ENCODE data around the gene DCAF7. TPM values are rescaled to one million over a fixed set of nuclear protein-coding genes. Genes with fewer than 3 reads are reported as not detected.

Gene DCAF7
- total and polyA plus RNA-seq, 2 donors = 19.8 to 26.0 TPM

- H3K36me3 ChIP-seq (ENCODE audit: control insufficient read depth in 2 of 2, insufficient read depth in 2 of 2, low read length in 1 of 2) = no peaks in the 10 kb centered on the region
- DNase-seq (ENCODE audit: low read depth in 6 of 9, low spot score in 9 of 9) = peak in 1 of 9 donors; percentile 14
- H3K27ac ChIP-seq (ENCODE audit: low read depth in 1 of 2, low read length in 1 of 2) = no peak within 1 kb of the TSS
- H3K4me3 ChIP-seq (ENCODE audit: low read length in 2 of 2) = peak within 1 kb of the TSS in 1 of 2 donors; percentile 13
- 10% methylated on average over 38 of the region's 38 CpGs for WGBS
- H3K27me3 ChIP-seq (ENCODE audit: control insufficient read depth in 2 of 2, insufficient read depth in 1 of 2, low read length in 1 of 2) = peaks cover 0 to 54% of the 10 kb centered on the region in 2 donors
- peaks cover 3 to 5% of the 10 kb centered on the region in 2 donors for H3K4me1 ChIP-seq (ENCODE audit: control insufficient read depth in 2 of 2, insufficient read depth in 2 of 2, low read length in 2 of 2)
- peaks cover 0 to 5% of the 10 kb centered on the region in 2 donors for H3K9me3 ChIP-seq (ENCODE audit: control insufficient read depth in 2 of 2, insufficient read depth in 1 of 2, low read length in 1 of 2)
These were observed 26.9 kb upstream of the DCAF7 start, which contains the start of gene KCNH6 for GRCh38 chr17:63523253-63523855. TSS of gene KCNH6 (plus strand) at chr17:63523358. CDS start at chr17:63523414, 56 bp downstream.

GRCh38 chr17:63524051-63524450, 26.2 kb upstream of the DCAF7 start:
- WGBS = 96% methylated on average over 14 of the region's 14 CpGs
- H3K4me1 ChIP-seq (ENCODE audit: control insufficient read depth in 2 of 2, insufficient read depth in 2 of 2, low read length in 2 of 2) = peaks cover 3 to 5% of the 10 kb centered on the region in 2 donors
- H3K27me3 ChIP-seq (ENCODE audit: control insufficient read depth in 2 of 2, insufficient read depth in 1 of 2, low read length in 1 of 2) = peaks cover 0 to 54% of the 10 kb centered on the region in 2 donors
- H3K27ac ChIP-seq (ENCODE audit: low read depth in 1 of 2, low read length in 1 of 2) = no peak overlapping the region
- peaks cover 0 to 5% of the 10 kb centered on the region in 2 donors for H3K9me3 ChIP-seq (ENCODE audit: control insufficient read depth in 2 of 2, insufficient read depth in 1 of 2, low read length in 1 of 2)
- H3K4me3 ChIP-seq (ENCODE audit: low read length in 2 of 2) = no peak overlapping the region
- no peak for DNase-seq (ENCODE audit: low read depth in 6 of 9, low spot score in 9 of 9)
- no peaks in the 10 kb centered on the region for H3K36me3 ChIP-seq (ENCODE audit: control insufficient read depth in 2 of 2, insufficient read depth in 2 of 2, low read length in 1 of 2)

- Histone ChIP-seq H3K4me3 (ENCODE audit: low read length in 2 of 2) (no peak overlapping the region), H3K27me3 (ENCODE audit: control insufficient read depth in 2 of 2, insufficient read depth in 1 of 2, low read length in 1 of 2) (peaks cover 0 to 50% of the 10 kb centered on the region in 2 donors), H3K27ac (ENCODE audit: low read depth in 1 of 2, low read length in 1 of 2) (no peak overlapping the region), H3K4me1 (ENCODE audit: control insufficient read depth in 2 of 2, insufficient read depth in 2 of 2, low read length in 2 of 2) (peaks cover 3 to 5% of the 10 kb centered on the region in 2 donors), H3K36me3 (ENCODE audit: control insufficient read depth in 2 of 2, insufficient read depth in 2 of 2, low read length in 1 of 2) (no peaks in the 10 kb centered on the region), H3K9me3 (ENCODE audit: control insufficient read depth in 2 of 2, insufficient read depth in 1 of 2, low read length in 1 of 2) (peaks cover 0 to 5% of the 10 kb centered on the region in 2 donors)
- 76% methylated on average over 6 of the region's 6 CpGs for WGBS
- DNase-seq (ENCODE audit: low read depth in 6 of 9, low spot score in 9 of 9) = no peak
These were observed 24.9 kb upstream of the DCAF7 start for GRCh38 chr17:63525190-63525946.

- Histone ChIP-seq H3K4me1 (ENCODE audit: control insufficient read depth in 2 of 2, insufficient read depth in 2 of 2, low read length in 2 of 2) (peaks cover 3 to 5% of the 10 kb centered on the region in 2 donors), H3K27ac (ENCODE audit: low read depth in 1 of 2, low read length in 1 of 2) (no peak overlapping the region), H3K4me3 (ENCODE audit: low read length in 2 of 2) (no peak overlapping the region), H3K36me3 (ENCODE audit: control insufficient read depth in 2 of 2, insufficient read depth in 2 of 2, low read length in 1 of 2) (no peaks in the 10 kb centered on the region), H3K27me3 (ENCODE audit: control insufficient read depth in 2 of 2, insufficient read depth in 1 of 2, low read length in 1 of 2) (peaks cover 0 to 41% of the 10 kb centered on the region in 2 donors), H3K9me3 (ENCODE audit: control insufficient read depth in 2 of 2, insufficient read depth in 1 of 2, low read length in 1 of 2) (peaks cover 0 to 5% of the 10 kb centered on the region in 2 donors)
- DNase-seq (ENCODE audit: low read depth in 6 of 9, low spot score in 9 of 9) = no peak
- 85% methylated on average over 5 of the region's 5 CpGs for WGBS
These were observed 23.4 kb upstream of the DCAF7 start for GRCh38 chr17:63526861-63527260.

GRCh38 chr17:63528183-63528582, 22.1 kb upstream of the DCAF7 start:
- peaks cover 0 to 34% of the 10 kb centered on the region in 2 donors for H3K27me3 ChIP-seq (ENCODE audit: control insufficient read depth in 2 of 2, insufficient read depth in 1 of 2, low read length in 1 of 2)
- H3K27ac ChIP-seq (ENCODE audit: low read depth in 1 of 2, low read length in 1 of 2) = no peak overlapping the region
- H3K9me3 ChIP-seq (ENCODE audit: control insufficient read depth in 2 of 2, insufficient read depth in 1 of 2, low read length in 1 of 2) = peaks cover 0 to 5% of the 10 kb centered on the region in 2 donors
- WGBS = 97% methylated on average over 9 of the region's 9 CpGs
- no peaks in the 10 kb centered on the region for H3K36me3 ChIP-seq (ENCODE audit: control insufficient read depth in 2 of 2, insufficient read depth in 2 of 2, low read length in 1 of 2)
- no peak for DNase-seq (ENCODE audit: low read depth in 6 of 9, low spot score in 9 of 9)
- peaks cover 3 to 5% of the 10 kb centered on the region in 2 donors for H3K4me1 ChIP-seq (ENCODE audit: control insufficient read depth in 2 of 2, insufficient read depth in 2 of 2, low read length in 2 of 2)
- no peak overlapping the region for H3K4me3 ChIP-seq (ENCODE audit: low read length in 2 of 2)

- 94% methylated on average over 26 of the region's 26 CpGs for WGBS
- peaks cover 0 to 16% of the 10 kb centered on the region in 2 donors for H3K27me3 ChIP-seq (ENCODE audit: control insufficient read depth in 2 of 2, insufficient read depth in 1 of 2, low read length in 1 of 2)
These were observed 20.3 kb upstream of the DCAF7 start for GRCh38 chr17:63529711-63530556.

GRCh38 chr17:63530557-63531021, 19.7 kb upstream of the DCAF7 start:
- no peak for DNase-seq (ENCODE audit: low read depth in 6 of 9, low spot score in 9 of 9)
- no peaks in the 10 kb centered on the region for H3K36me3 ChIP-seq (ENCODE audit: control insufficient read depth in 2 of 2, insufficient read depth in 2 of 2, low read length in 1 of 2)
- H3K9me3 ChIP-seq (ENCODE audit: control insufficient read depth in 2 of 2, insufficient read depth in 1 of 2, low read length in 1 of 2) = no peaks in the 10 kb centered on the region
- 92% methylated on average over 3 of the region's 3 CpGs for WGBS
- H3K27ac ChIP-seq (ENCODE audit: low read depth in 1 of 2, low read length in 1 of 2) = no peak overlapping the region
- no peak overlapping the region for H3K4me3 ChIP-seq (ENCODE audit: low read length in 2 of 2)
- no peaks in the 10 kb centered on the region for H3K4me1 ChIP-seq (ENCODE audit: control insufficient read depth in 2 of 2, insufficient read depth in 2 of 2, low read length in 2 of 2)
- H3K27me3 ChIP-seq (ENCODE audit: control insufficient read depth in 2 of 2, insufficient read depth in 1 of 2, low read length in 1 of 2) = peaks cover 0 to 12% of the 10 kb centered on the region in 2 donors

More at GRCh38 chr17:63529711-63530556, 20.3 kb upstream of the DCAF7 start:
- no peaks in the 10 kb centered on the region for H3K4me1 ChIP-seq (ENCODE audit: control insufficient read depth in 2 of 2, insufficient read depth in 2 of 2, low read length in 2 of 2)
- no peaks in the 10 kb centered on the region for H3K9me3 ChIP-seq (ENCODE audit: control insufficient read depth in 2 of 2, insufficient read depth in 1 of 2, low read length in 1 of 2)
- DNase-seq (ENCODE audit: low read depth in 6 of 9, low spot score in 9 of 9) = no peak
- H3K4me3 ChIP-seq (ENCODE audit: low read length in 2 of 2) = no peak overlapping the region
- no peaks in the 10 kb centered on the region for H3K36me3 ChIP-seq (ENCODE audit: control insufficient read depth in 2 of 2, insufficient read depth in 2 of 2, low read length in 1 of 2)
- H3K27ac ChIP-seq (ENCODE audit: low read depth in 1 of 2, low read length in 1 of 2) = no peak overlapping the region

- no peaks in the 10 kb centered on the region for H3K4me1 ChIP-seq (ENCODE audit: control insufficient read depth in 2 of 2, insufficient read depth in 2 of 2, low read length in 2 of 2)
- no peak overlapping the region for H3K27ac ChIP-seq (ENCODE audit: low read depth in 1 of 2, low read length in 1 of 2)
- H3K36me3 ChIP-seq (ENCODE audit: control insufficient read depth in 2 of 2, insufficient read depth in 2 of 2, low read length in 1 of 2) = no peaks in the 10 kb centered on the region
- 94% methylated on average over 10 of the region's 10 CpGs for WGBS
- peaks cover 0 to 9% of the 10 kb centered on the region in 2 donors for H3K27me3 ChIP-seq (ENCODE audit: control insufficient read depth in 2 of 2, insufficient read depth in 1 of 2, low read length in 1 of 2)
- no peak overlapping the region for H3K4me3 ChIP-seq (ENCODE audit: low read length in 2 of 2)
- DNase-seq (ENCODE audit: low read depth in 6 of 9, low spot score in 9 of 9) = no peak
- no peaks in the 10 kb centered on the region for H3K9me3 ChIP-seq (ENCODE audit: control insufficient read depth in 2 of 2, insufficient read depth in 1 of 2, low read length in 1 of 2)
These were observed 19.0 kb upstream of the DCAF7 start for GRCh38 chr17:63531022-63531965.
